Neuronal stem cell (in vitro differentiated cells): ENCODE results near the gene ZNF470.

Source experiments
- DNase-seq: peaks from one replicate; pipeline ENCODE4 v3.0.0-alpha.2; 2013; ENCODE audit warnings: low spot score
- H2AFZ ChIP-seq: one replicate; pipeline ENCODE4 v1.6.1; 2013; ENCODE audit warnings: mild to moderate bottlenecking, low read length, inconsistent platforms
- H2AK5ac ChIP-seq: 2 replicates; pipeline ENCODE4 v1.6.1; 2013; ENCODE audit warnings: low read depth, mild to moderate bottlenecking, inconsistent platforms, low read length, moderate library complexity, mixed read lengths
- H2BK120ac ChIP-seq: 2 replicates; pipeline ENCODE4 v1.6.1; 2013; ENCODE audit warnings: low read depth, mild to moderate bottlenecking, inconsistent platforms, low read length, moderate library complexity, mixed read lengths
- H2BK12ac ChIP-seq: one replicate; pipeline ENCODE4 v1.6.1; 2013; ENCODE audit warnings: low read length, inconsistent platforms
- H2BK15ac ChIP-seq: 2 replicates; pipeline ENCODE4 v1.6.1; 2013; ENCODE audit warnings: mild to moderate bottlenecking, low read length, inconsistent platforms, mixed read lengths
- H2BK5ac ChIP-seq: one replicate; pipeline ENCODE4 v1.6.1; 2013; ENCODE audit warnings: inconsistent platforms, mild to moderate bottlenecking, low read length, moderate library complexity
- H3K14ac ChIP-seq: one replicate; pipeline ENCODE4 v1.6.1; 2013; ENCODE audit warnings: low read length, inconsistent platforms
- H3K18ac ChIP-seq: 2 replicates; pipeline ENCODE4 v1.6.1; 2013; ENCODE audit warnings: low read length, inconsistent platforms
- H3K23ac ChIP-seq: 2 replicates; pipeline ENCODE4 v1.6.1; 2013; ENCODE audit warnings: low read depth, mild to moderate bottlenecking, mixed read lengths, low read length, inconsistent platforms; ENCODE audit not compliant: poor library complexity
- H3K27ac ChIP-seq: replicated peaks from 3 replicates; pipeline ENCODE4 v1.5.1; 2013; ENCODE audit warnings: low read length, inconsistent platforms
- H3K27me3 ChIP-seq, 3 experiments: 2 replicates each; pipeline ENCODE4 v1.6.1; 2013; ENCODE audit warnings: low read length in 3 of 3, mild to moderate bottlenecking in 2 of 3, inconsistent platforms in 1 of 3, low read depth in 1 of 3, mixed read lengths in 1 of 3, moderate library complexity in 1 of 3; ENCODE audit not compliant: control insufficient read depth in 3 of 3, insufficient read depth in 3 of 3
- H3K36me3 ChIP-seq, 2 donors: replicated peaks in 1 of 2; 2 replicates each; pipeline ENCODE4 v1.6.1; 2013; ENCODE audit warnings: low read length in 2 of 2; ENCODE audit not compliant: control insufficient read depth in 2 of 2, insufficient read depth in 2 of 2
- H3K4ac ChIP-seq: 2 replicates; pipeline ENCODE4 v1.6.1; 2013; ENCODE audit warnings: inconsistent platforms, mild to moderate bottlenecking, low read length, moderate library complexity
- H3K4me1 ChIP-seq, 2 donors: 1 replicate in 1 of 2; 2 replicates in 1 of 2; pipeline ENCODE4 v1.6.1; 2013; ENCODE audit warnings: low read length in 2 of 2, low read depth in 1 of 2; ENCODE audit not compliant: control insufficient read depth in 2 of 2, insufficient read depth in 1 of 2
- H3K4me2 ChIP-seq: one replicate; pipeline ENCODE4 v1.6.1; 2013; ENCODE audit warnings: mild to moderate bottlenecking, low read length, inconsistent platforms; ENCODE audit not compliant: insufficient read depth, poor library complexity, severe bottlenecking
- H3K4me3 ChIP-seq, 2 donors: 2 replicates each; pipeline ENCODE4 v1.5.1; 2013; ENCODE audit warnings: low read length in 2 of 2, mild to moderate bottlenecking in 2 of 2, inconsistent platforms in 1 of 2, moderate library complexity in 1 of 2
- H3K79me1 ChIP-seq: one replicate; pipeline ENCODE4 v1.6.1; 2013; ENCODE audit warnings: low read depth, mild to moderate bottlenecking, inconsistent platforms, low read length, moderate library complexity
- H3K9ac ChIP-seq: one replicate; pipeline ENCODE4 v1.6.1; 2013; ENCODE audit warnings: mild to moderate bottlenecking, low read depth, low read length, inconsistent platforms; ENCODE audit not compliant: poor library complexity
- H3K9me3 ChIP-seq, 2 donors: replicated peaks in 1 of 2; 2 replicates each; pipeline versions ENCODE3 to v1.6.1; 2013; ENCODE audit warnings: low read length in 2 of 2, mild to moderate bottlenecking in 2 of 2, inconsistent platforms in 1 of 2, low read depth in 1 of 2, mixed read lengths in 1 of 2, moderate library complexity in 1 of 2; ENCODE audit not compliant: control insufficient read depth in 2 of 2, insufficient read depth in 1 of 2
- H4K8ac ChIP-seq: one replicate; pipeline ENCODE4 v1.6.1; 2013; ENCODE audit warnings: low read depth, mild to moderate bottlenecking, inconsistent platforms, low read length, moderate library complexity
- H4K91ac ChIP-seq: one replicate; pipeline ENCODE4 v1.6.1; 2013; ENCODE audit warnings: low read length, low read depth, mild to moderate bottlenecking, inconsistent platforms; ENCODE audit not compliant: poor library complexity
- WGBS, 2 donors: extraction: QIAGEN DNeasy Blood & Tissue Kit; methylation state at CpG; one replicate each; pipeline ENCODE4 v1.1.7; 2013; ENCODE audit warnings: missing lambda C conversion rate in 2 of 2, mixed read lengths in 1 of 2; ENCODE audit not compliant: insufficient read length in 2 of 2, insufficient replicate concordance in 1 of 2; ENCODE audit errors: extremely low coverage in 2 of 2; 5-methylcytosine and 5-hydroxymethylcytosine counted together

The ZNF470 gene

GRCh38 chr19:56595548-56595899 is 28.3 kb downstream of the ZNF470 start:
- Histone ChIP-seq H3K9me3 (peaks cover 9 to 54% of the 10 kb centered on the region in 2 donors), H3K27me3 (no peaks in the 10 kb centered on the region), H2BK5ac (no peak overlapping the region), H4K91ac (peak overlapping the region; percentile 82), H2AK5ac (no peak overlapping the region), H3K9ac (peak overlapping the region; percentile 99), H2BK12ac (peak overlapping the region; percentile 47), H3K23ac (peak overlapping the region; percentile 38), H4K8ac (peak overlapping the region; percentile 45), H2BK120ac (no peak overlapping the region), H3K36me3 (peaks cover 0 to 33% of the 10 kb centered on the region in 2 donors), H3K4me3 (peak overlapping the region; percentile 88 to 96), H3K4ac (peak overlapping the region; percentile 41), H3K79me1 (peaks cover 10% of the 10 kb centered on the region), H3K18ac (peak overlapping the region; percentile 97), H3K4me2 (peak overlapping the region; percentile 66), H3K27ac (no peak overlapping the region), H3K4me1 (peaks cover 0 to 3% of the 10 kb centered on the region in 2 donors), H3K14ac (peak overlapping the region; percentile 95), H2AFZ (peak overlapping the region; percentile 95), H2BK15ac (no peak overlapping the region)
- no CpG with 5 or more reads among the region's 4 CpGs for WGBS, 2 donors
- DNase-seq: no peak

- WGBS, 2 donors: no CpG with 5 or more reads among the region's 4 CpGs
- no peak overlapping the region for H2AK5ac ChIP-seq
- no peak overlapping the region for H3K4me2 ChIP-seq
- no peak overlapping the region for H2BK15ac ChIP-seq
- no peak overlapping the region for H3K4ac ChIP-seq
- no peak overlapping the region for H3K23ac ChIP-seq
- H3K36me3 ChIP-seq: peaks cover 7 to 44% of the 10 kb centered on the region in 2 donors
- H4K91ac ChIP-seq: no peak overlapping the region
- no peak overlapping the region for H3K4me3 ChIP-seq
- H3K9ac ChIP-seq: no peak overlapping the region
- H2AFZ ChIP-seq: no peak overlapping the region
- no peaks in the 10 kb centered on the region for H3K27me3 ChIP-seq
- peaks cover 0 to 3% of the 10 kb centered on the region in 2 donors for H3K4me1 ChIP-seq
- H3K9me3 ChIP-seq: peaks cover 17 to 60% of the 10 kb centered on the region in 2 donors
- H3K14ac ChIP-seq: no peak overlapping the region
- H2BK12ac ChIP-seq: no peak overlapping the region
- no peak for DNase-seq
- no peak overlapping the region for H2BK5ac ChIP-seq
- H3K18ac ChIP-seq: no peak overlapping the region
- H3K27ac ChIP-seq: no peak overlapping the region
- no peak overlapping the region for H2BK120ac ChIP-seq
- no peak overlapping the region for H4K8ac ChIP-seq
- peaks cover 12% of the 10 kb centered on the region for H3K79me1 ChIP-seq
Observed at GRCh38 chr19:56596676-56597075, 29.4 kb downstream of the ZNF470 start.

DNA sequence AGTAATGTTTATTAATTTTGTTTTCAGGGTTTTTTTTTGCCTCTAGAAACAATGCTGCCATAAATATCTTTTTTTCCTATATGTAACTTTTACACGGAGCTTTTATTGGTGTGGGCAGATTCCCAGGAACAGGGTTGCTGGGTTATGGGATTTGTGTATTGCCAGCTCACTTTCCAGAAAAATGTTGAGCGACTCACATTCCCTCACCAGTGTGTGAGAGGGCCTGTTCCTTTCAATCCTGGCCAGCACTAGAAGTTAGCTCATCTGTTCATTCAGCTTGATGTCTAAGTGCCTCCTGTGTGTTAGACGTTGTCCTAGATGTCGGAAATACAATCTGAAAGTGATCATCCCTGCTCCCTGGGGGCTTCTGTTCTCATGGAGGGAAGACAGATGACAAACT is 30.4 kb downstream of the ZNF470 start:
- H3K14ac ChIP-seq: no peak overlapping the region
- no peak overlapping the region for H2BK12ac ChIP-seq
- peaks cover 0 to 3% of the 10 kb centered on the region in 2 donors for H3K4me1 ChIP-seq
- WGBS, 2 donors: no CpG with 5 or more reads among the region's 4 CpGs
- H3K4me3 ChIP-seq: no peak overlapping the region
- H3K18ac ChIP-seq: no peak overlapping the region
- DNase-seq: no peak
- H3K4ac ChIP-seq: no peak overlapping the region
- H4K91ac ChIP-seq: no peak overlapping the region
- peaks cover 12% of the 10 kb centered on the region for H3K79me1 ChIP-seq
- no peaks in the 10 kb centered on the region for H3K27me3 ChIP-seq
- H2BK5ac ChIP-seq: no peak overlapping the region
- no peak overlapping the region for H3K4me2 ChIP-seq
- H2BK120ac ChIP-seq: no peak overlapping the region
- no peak overlapping the region for H2BK15ac ChIP-seq
- no peak overlapping the region for H3K9ac ChIP-seq
- H2AFZ ChIP-seq: no peak overlapping the region
- H4K8ac ChIP-seq: no peak overlapping the region
- no peak overlapping the region for H2AK5ac ChIP-seq
- H3K36me3 ChIP-seq: peaks cover 8 to 54% of the 10 kb centered on the region in 2 donors
- no peak overlapping the region for H3K23ac ChIP-seq
- peaks cover 18 to 68% of the 10 kb centered on the region in 2 donors for H3K9me3 ChIP-seq
- H3K27ac ChIP-seq: no peak overlapping the region

DNA sequence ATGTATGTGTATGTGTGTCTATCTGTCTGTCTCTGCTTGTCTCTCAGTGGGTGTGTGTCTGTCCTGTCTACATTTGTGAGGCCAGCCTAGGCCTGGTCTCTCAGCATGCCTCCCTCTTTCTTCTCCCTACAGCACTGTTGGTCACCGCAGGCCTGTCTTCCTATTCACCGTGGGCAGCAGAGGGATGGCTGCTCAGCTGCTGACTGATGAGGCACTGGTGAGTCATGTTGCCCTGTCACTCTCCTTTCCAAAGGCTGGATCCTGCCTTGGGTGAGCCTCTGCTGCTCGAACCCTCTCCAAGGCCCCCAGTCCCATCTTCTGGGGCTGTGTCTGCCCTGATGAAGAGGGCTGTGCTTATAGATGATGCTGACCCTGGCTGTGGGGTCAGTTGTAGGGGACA is 34.1 kb downstream of the ZNF470 start:
- no peak overlapping the region for H3K23ac ChIP-seq
- no CpG with 5 or more reads among the region's 3 CpGs for WGBS, 2 donors

More for the DNA sequence above, 34.1 kb downstream of the ZNF470 start:
- H2AFZ ChIP-seq: no peak overlapping the region
- H3K4me1 ChIP-seq: no peaks in the 10 kb centered on the region
- no peak overlapping the region for H3K4ac ChIP-seq
- H3K27me3 ChIP-seq: no peaks in the 10 kb centered on the region
- no peak overlapping the region for H2BK120ac ChIP-seq
- H2BK12ac ChIP-seq: no peak overlapping the region
- peaks cover 34 to 91% of the 10 kb centered on the region in 2 donors for H3K9me3 ChIP-seq
- H2AK5ac ChIP-seq: no peak overlapping the region
- no peak overlapping the region for H2BK5ac ChIP-seq
- no peak overlapping the region for H4K91ac ChIP-seq
- H2BK15ac ChIP-seq: no peak overlapping the region
- H3K4me2 ChIP-seq: no peak overlapping the region
- peaks cover 19 to 88% of the 10 kb centered on the region in 2 donors for H3K36me3 ChIP-seq
- H3K4me3 ChIP-seq: no peak overlapping the region
- H3K27ac ChIP-seq: no peak overlapping the region
- H4K8ac ChIP-seq: no peak overlapping the region
- H3K79me1 ChIP-seq: peaks cover 8% of the 10 kb centered on the region
- no peak for DNase-seq
- H3K9ac ChIP-seq: no peak overlapping the region
- H3K18ac ChIP-seq: no peak overlapping the region
- no peak overlapping the region for H3K14ac ChIP-seq
